H1 (cell line): ENCODE results near the gene ERVMER34-1. TPM values are rescaled to one million over a fixed set of nuclear protein-coding genes. Genes with fewer than 3 reads are reported as not detected.

Experiments
- CTCF ChIA-PET: fragments of 300-600 bp; sonication (Branson Sonifier 250); formaldehyde crosslinking; loops from one replicate; lab custom pipeline; 2021; ENCODE audit not compliant: partially characterized antibody; lab: Charles Lee
- POLR2A ChIA-PET: fragments of 300-600 bp; sonication (Branson Sonifier 250); formaldehyde crosslinking; loops from one replicate; lab custom pipeline; 2021; ENCODE audit warnings: inconsistent platforms; ENCODE audit not compliant: partially characterized antibody; lab: Charles Lee
- DNase-seq, 2 experiments: peaks; one replicate each; pipeline versions ENCODE4 v3.0.0 to v3.0.0-alpha.2; 2010 to 2022; ENCODE audit warnings: low spot score in 2 of 2, low read depth in 1 of 2, mixed read lengths in 1 of 2
- FAIRE-seq: peaks from 2 replicates; lab custom pipeline; 2011; peaks lifted over from hg19 to GRCh38; lab: Jason Lieb, UNC
- H2AFZ ChIP-seq: 2 replicates; pipeline ENCODE4 v1.8.1; 2012; ENCODE audit warnings: low read length, inconsistent platforms
- H2AK5ac ChIP-seq: 2 replicates; pipeline ENCODE4 v1.6.1; 2013; ENCODE audit warnings: low read depth, low read length
- H2BK120ac ChIP-seq: replicated peaks from 2 replicates; pipeline ENCODE3; 2013; ENCODE audit warnings: low read depth, low read length, inconsistent platforms
- H2BK12ac ChIP-seq: 2 replicates; pipeline ENCODE4 v1.6.1; 2013; ENCODE audit warnings: low read depth, low read length
- H2BK15ac ChIP-seq: 2 replicates; pipeline ENCODE4 v1.6.1; 2013; ENCODE audit warnings: low read length
- H2BK20ac ChIP-seq: 2 replicates; pipeline ENCODE4 v1.6.1; 2013; ENCODE audit warnings: low read length
- H2BK5ac ChIP-seq: 2 replicates; pipeline ENCODE4 v1.6.1; 2013; ENCODE audit warnings: low read depth, low read length
- H3K14ac ChIP-seq: 2 replicates; pipeline ENCODE4 v1.6.1; 2013; ENCODE audit warnings: inconsistent platforms; ENCODE audit not compliant: insufficient read length
- H3K18ac ChIP-seq: 2 replicates; pipeline ENCODE4 v1.6.1; 2013; ENCODE audit warnings: low read length; ENCODE audit errors: extremely low read depth
- H3K23ac ChIP-seq: 2 replicates; pipeline ENCODE4 v1.6.1; 2013; ENCODE audit warnings: inconsistent platforms; ENCODE audit not compliant: insufficient read length
- H3K23me2 ChIP-seq: 2 replicates; pipeline ENCODE4 v1.6.1; 2013; ENCODE audit warnings: low read depth, low read length
- H3K27ac ChIP-seq: 2 replicates; pipeline ENCODE4 v1.6.1; 2011; ENCODE audit warnings: low read depth, low read length, inconsistent platforms
- H3K27me3 ChIP-seq, 4 experiments: replicated peaks in 1 of 4; 1 replicate in 1 of 4; 2 replicates in 3 of 4; pipeline versions ENCODE4 v1.6.1 to v1.8.1; 2011 to 2013; ENCODE audit warnings: low read length in 3 of 4, mild to moderate bottlenecking in 3 of 4, inconsistent platforms in 2 of 4, mixed read lengths in 2 of 4, moderate library complexity in 1 of 4; ENCODE audit not compliant: control insufficient read depth in 3 of 4, insufficient read depth in 3 of 4; ENCODE audit errors: extremely low read depth in 1 of 4
- H3K36me3 ChIP-seq, 4 experiments: 2 replicates each; pipeline versions ENCODE4 v1.6.1 to v1.8.1; 2011 to 2013; ENCODE audit warnings: mild to moderate bottlenecking in 4 of 4, low read length in 3 of 4, moderate library complexity in 2 of 4, control low read depth in 1 of 4, inconsistent platforms in 1 of 4; ENCODE audit not compliant: insufficient read depth in 4 of 4, control insufficient read depth in 2 of 4
- H3K4ac ChIP-seq: replicated peaks from 2 replicates; pipeline ENCODE3; 2013; ENCODE audit warnings: low read length, low read depth, mixed read lengths, inconsistent platforms; ENCODE audit not compliant: insufficient read length
- H3K4me1 ChIP-seq, 4 experiments: replicated peaks in 1 of 4; 1 replicate in 1 of 4; 2 replicates in 3 of 4; pipeline versions ENCODE4 v1.6.1 to v1.8.1; 2011 to 2013; ENCODE audit warnings: low read length in 3 of 4, inconsistent platforms in 2 of 4, mixed read lengths in 1 of 4; ENCODE audit not compliant: insufficient read depth in 4 of 4, control insufficient read depth in 3 of 4
- H3K4me2 ChIP-seq, 2 experiments: 2 replicates each; pipeline versions ENCODE4 v1.6.1 to v1.8.1; 2011 to 2013; ENCODE audit warnings: low read depth in 2 of 2, low read length in 2 of 2, control low read depth in 1 of 2, inconsistent platforms in 1 of 2, mild to moderate bottlenecking in 1 of 2; ENCODE audit not compliant: insufficient read depth in 1 of 2
- H3K4me3 ChIP-seq, 4 experiments: fragments of 200-600, 300-600 bp in 1 of 4; sonication (generic), shearing (Covaris generic), sonication (Bioruptor Twin) in 1 of 4; 2 replicates each; pipeline versions ENCODE4 v1.5.1 to v1.8.1; 2011 to 2016; ENCODE audit warnings: low read length in 4 of 4, low read depth in 3 of 4, control low read depth in 2 of 4, inconsistent platforms in 2 of 4, mild to moderate bottlenecking in 2 of 4, mixed read lengths in 1 of 4, moderate library complexity in 1 of 4; ENCODE audit not compliant: insufficient read depth in 2 of 4; ENCODE audit errors: extremely low read depth in 1 of 4
- H3K56ac ChIP-seq: replicated peaks from 2 replicates; pipeline ENCODE3; 2013; ENCODE audit warnings: low read depth, mild to moderate bottlenecking, mixed read lengths, low read length, inconsistent platforms; ENCODE audit not compliant: insufficient read length
- H3K79me1 ChIP-seq: 2 replicates; pipeline ENCODE4 v1.6.1; 2013; ENCODE audit warnings: low read depth, low read length, control low read depth
- H3K79me2 ChIP-seq, 2 experiments: 2 replicates each; pipeline versions ENCODE4 v1.6.1 to v1.8.1; 2012 to 2013; ENCODE audit warnings: low read length in 2 of 2, mild to moderate bottlenecking in 2 of 2, inconsistent platforms in 1 of 2; ENCODE audit not compliant: insufficient read depth in 2 of 2, control insufficient read depth in 1 of 2
- H3K9ac ChIP-seq, 4 experiments: replicated peaks in 1 of 4; 1 replicate in 1 of 4; 2 replicates in 3 of 4; pipeline versions ENCODE4 v1.6.1 to v1.8.1; 2011 to 2013; ENCODE audit warnings: low read depth in 3 of 4, low read length in 3 of 4, control low read depth in 2 of 4, mild to moderate bottlenecking in 2 of 4, moderate library complexity in 2 of 4, inconsistent platforms in 1 of 4; ENCODE audit errors: extremely low read depth in 1 of 4
- H3K9me3 ChIP-seq, 2 experiments: 2 replicates each; pipeline versions ENCODE4 v1.6.1 to v1.8.1; 2012 to 2013; ENCODE audit warnings: mild to moderate bottlenecking in 2 of 2, moderate library complexity in 2 of 2, control low read depth in 1 of 2, inconsistent platforms in 1 of 2, low read depth in 1 of 2, low read length in 1 of 2, mixed read lengths in 1 of 2; ENCODE audit not compliant: insufficient read depth in 2 of 2
- H4K20me1 ChIP-seq, 2 experiments: replicated peaks in 1 of 2; 2 replicates each; pipeline versions ENCODE3 to v1.8.1; 2011 to 2013; ENCODE audit warnings: inconsistent platforms in 2 of 2, low read length in 2 of 2, mild to moderate bottlenecking in 1 of 2; ENCODE audit not compliant: insufficient read depth in 2 of 2, control insufficient read depth in 1 of 2
- H4K5ac ChIP-seq: 2 replicates; pipeline ENCODE4 v1.6.1; 2013; ENCODE audit warnings: low read length, low read depth, mixed read lengths, inconsistent platforms; ENCODE audit not compliant: insufficient read length
- H4K8ac ChIP-seq: 2 replicates; pipeline ENCODE4 v1.8.0; 2013; ENCODE audit warnings: mild to moderate bottlenecking, moderate library complexity, low read length, inconsistent platforms; ENCODE audit not compliant: insufficient read depth; ENCODE audit errors: extremely low read depth
- H4K91ac ChIP-seq: replicated peaks from 2 replicates; pipeline ENCODE3; 2013; ENCODE audit warnings: low read length, mixed read lengths, inconsistent platforms; ENCODE audit not compliant: insufficient read length
- CREB1 ChIP-seq: IDR thresholded peaks from 2 replicates; pipeline ENCODE4 v1.6.1; 2012; ENCODE audit warnings: inconsistent platforms
- KDM4A ChIP-seq: IDR thresholded peaks from one replicate; pipeline ENCODE4 v1.7.1; 2012; ENCODE audit warnings: low read depth, mild to moderate bottlenecking, moderate library complexity, low read length, inconsistent platforms; ENCODE audit not compliant: severe bottlenecking
- MAX ChIP-seq: IDR thresholded peaks from 2 replicates; pipeline ENCODE4 v1.6.1; 2012; ENCODE audit warnings: inconsistent platforms
- POLR2AphosphoS5 ChIP-seq: IDR thresholded peaks from 2 replicates; pipeline ENCODE4 v1.6.1; 2011; ENCODE audit warnings: low read depth, low read length
- POU5F1 ChIP-seq: IDR thresholded peaks from 2 replicates; pipeline ENCODE4 v1.6.1; 2011; ENCODE audit warnings: low read depth, mild to moderate bottlenecking, low read length, moderate library complexity
- RBBP5 ChIP-seq: IDR thresholded peaks from 2 replicates; pipeline ENCODE4 v1.7.1; 2012; ENCODE audit warnings: low read depth, mild to moderate bottlenecking, inconsistent platforms, low read length, moderate library complexity, borderline replicate concordance
- SIX5 ChIP-seq: IDR thresholded peaks from 2 replicates; pipeline ENCODE4 v1.6.1; 2011; ENCODE audit warnings: mild to moderate bottlenecking, low read depth, low read length
- SRF ChIP-seq: IDR thresholded peaks from 2 replicates; pipeline ENCODE4 v1.6.1; 2011; ENCODE audit warnings: mild to moderate bottlenecking, low read depth, low read length, moderate library complexity
- SUZ12 ChIP-seq: fragments of 200-600 bp; sonication (generic); IDR thresholded peaks from 2 replicates; pipeline ENCODE4 v1.6.1; 2012; ENCODE audit warnings: mild to moderate bottlenecking, inconsistent platforms, low read length, moderate library complexity, mixed read lengths
- TAF7 ChIP-seq: optimal IDR thresholded peaks from 2 replicates; pipeline ENCODE3; 2011; ENCODE audit warnings: low read depth, mild to moderate bottlenecking, inconsistent platforms, low read length, moderate library complexity, borderline replicate concordance
- TCF12 ChIP-seq: IDR thresholded peaks from 2 replicates; pipeline ENCODE4 v1.6.1; 2011; ENCODE audit warnings: low read depth, mild to moderate bottlenecking, low read length
- WGBS, 2 experiments: shearing (Covaris generic) in 1 of 2; methylation state at CpG; one replicate each; pipeline versions ENCODE4 v1.1.6 to v1.1.7; 2013 to 2015; ENCODE audit warnings: low lambda C conversion rate in 2 of 2, mixed read lengths in 2 of 2, inconsistent platforms in 1 of 2, low coverage in 1 of 2, missing lambda C conversion rate in 1 of 2; ENCODE audit not compliant: insufficient replicate concordance in 2 of 2, insufficient coverage in 1 of 2, insufficient read length in 1 of 2; ENCODE audit errors: extremely low coverage in 1 of 2, missing lambda C conversion rate in 1 of 2; 5-methylcytosine and 5-hydroxymethylcytosine counted together
- polyA plus RNA-seq, 7 experiments: library from polyadenylated mRNA; depleted of rRNA in 3 of 7; stranded (reverse) in 5 of 7; unstranded in 2 of 7; fragments of >200 nt in 5 of 7; fragments of 200-250 nt in 2 of 7; gene quantifications; 1 replicate in 5 of 7; 2 replicates in 1 of 7; 4 replicates in 1 of 7; pipeline versions ENCODE4 v1.2.1 to v1.2.3, GENCODE V29; 2011 to 2013; ENCODE audit warnings: missing spikeins in 2 of 7, mixed read lengths in 2 of 7
- total RNA-seq: library from RNA; stranded (reverse); fragmentation: NEBNext Ultra II Directional; extraction: Animal tissue kit (Norgen Biotek cat#: 25700); gene quantifications from 2 replicates; pipeline ENCODE4 v1.2.1, GENCODE V29; 2021

Gene ERVMER34-1
- total and polyA plus RNA-seq, 2 of the 8 experiments (the other 6 are each of a cell fraction or from before 2014, with no cell fraction given) = 14.2 to 34.3 TPM

GRCh38 chr4:52712251-52713130 lies 38.7 kb downstream of the ERVMER34-1 start:
- Histone ChIP-seq H3K27me3 (no peaks in the 10 kb centered on the region), H3K4ac (peak overlapping the region; percentile 86), H3K4me3 (peak overlapping the region; percentile 87 to 96 (median 92)), H3K9me3 (no peaks in the 10 kb centered on the region), H3K23me2 (peaks cover 17% of the 10 kb centered on the region), H3K56ac (peak overlapping the region; percentile 75), H2AFZ (no peak overlapping the region), H3K14ac (no peak overlapping the region), H2BK15ac (no peak overlapping the region), H4K91ac (peak overlapping the region; percentile 98), H3K18ac (peak overlapping the region; percentile 93; the same call in 1 of the 2 replicates), H4K20me1 (peaks cover 0 to 5% of the 10 kb centered on the region in 2 experiments), H3K79me2 (peaks cover 4 to 29% of the 10 kb centered on the region in 2 experiments; a peak in 3 of 4 replicates), H3K23ac (no peak overlapping the region), H4K5ac (peak overlapping the region; percentile 85), H3K27ac (peak overlapping the region; percentile 94), H2AK5ac (0 out of 2 replicates have a peak overlapping the region, but pooled peaks have one; percentile 28), H3K79me1 (peaks cover 5% of the 10 kb centered on the region; the same call in 1 of the 2 replicates), H3K4me2 (peak overlapping the region; percentile 78 to 92), H2BK120ac (peak overlapping the region; percentile 10), H2BK20ac (no peak overlapping the region), H2BK12ac (no peak overlapping the region; the same call in 1 of the 2 replicates), H3K4me1 (peaks cover 3 to 15% (median 10%) of the 10 kb centered on the region in 4 experiments; a peak in 6 of 7 replicates), H3K9ac (peak overlapping the region; percentile 95 to 98 (median 97)), H3K36me3 (peaks cover 12 to 44% (median 35%) of the 10 kb centered on the region in 4 experiments), H2BK5ac (peak overlapping the region; percentile 90), H4K8ac (peak overlapping the region; percentile 93)
- WGBS, 2 experiments = 1% methylated on average over 78 of the region's 87 CpGs; no CpG with 5 or more reads in 1 of the 2 experiments
- FAIRE-seq (no peak), DNase-seq (peak; percentile 92 to 98)
- ChIA-PET CTCF (interaction anchor here (0.6 to 2.0 kb wide), 14 partner anchors 10 to 341 kb away, joined by 3 to 10 read pairs (median 3); no protein-coding TSS in a partner anchor), POLR2A (interaction anchor here (0.6 to 3.7 kb wide), 81 partner anchors 9 to 654 kb away, joined by 3 to 99 read pairs (median 4); partner anchors contain the start of genes ERVMER34-1, RASL11B and USP46)
- TF ChIP-seq POLR2AphosphoS5 (peak; percentile 97), CREB1 (peak; percentile 88), SRF (0 out of 2 replicates have a peak, but pooled peaks have one; percentile 23), MAX (peak; percentile 91), POU5F1 (no peak), RBBP5 (peak; percentile 77; the same call in 1 of the 2 replicates), SIX5 (no peak), KDM4A (peak; percentile 81), TAF7 (peak; percentile 96), SUZ12 (no peak), TCF12 (no peak)
